Muscle layer of colon (tissue), 2 donors: ENCODE results near the gene GEMIN5.

Experiments used
- H3K27ac ChIP-seq: one replicate; pipeline ENCODE4 v1.7.0; 2013; ENCODE audit warnings: low read depth, mild to moderate bottlenecking, low read length, moderate library complexity
- H3K27me3 ChIP-seq, 2 donors: one replicate each; pipeline ENCODE4 v1.7.0; 2013; ENCODE audit warnings: low read length in 2 of 2, mild to moderate bottlenecking in 2 of 2; ENCODE audit not compliant: insufficient read depth in 2 of 2, control insufficient read depth in 1 of 2
- H3K36me3 ChIP-seq: one replicate; pipeline ENCODE4 v1.7.0; 2013; ENCODE audit warnings: mild to moderate bottlenecking, low read length; ENCODE audit not compliant: insufficient read depth
- H3K4me1 ChIP-seq: one replicate; pipeline ENCODE4 v1.7.0; 2013; ENCODE audit warnings: mild to moderate bottlenecking, low read length; ENCODE audit not compliant: insufficient read depth
- H3K4me3 ChIP-seq, 2 donors: one replicate each; pipeline ENCODE4 v1.7.0; 2013; ENCODE audit warnings: low read length in 2 of 2, low read depth in 1 of 2, mild to moderate bottlenecking in 1 of 2, moderate library complexity in 1 of 2
- H3K9ac ChIP-seq: one replicate; pipeline ENCODE4 v1.7.0; 2013; ENCODE audit warnings: low read length
- H3K9me3 ChIP-seq: one replicate; pipeline ENCODE4 v1.7.0; 2013; ENCODE audit warnings: mild to moderate bottlenecking, low read length
- donor health status: abdominal sarcoma.
- donor health status: Adenocarcinoma of cecum.

The GEMIN5 gene

DNA sequence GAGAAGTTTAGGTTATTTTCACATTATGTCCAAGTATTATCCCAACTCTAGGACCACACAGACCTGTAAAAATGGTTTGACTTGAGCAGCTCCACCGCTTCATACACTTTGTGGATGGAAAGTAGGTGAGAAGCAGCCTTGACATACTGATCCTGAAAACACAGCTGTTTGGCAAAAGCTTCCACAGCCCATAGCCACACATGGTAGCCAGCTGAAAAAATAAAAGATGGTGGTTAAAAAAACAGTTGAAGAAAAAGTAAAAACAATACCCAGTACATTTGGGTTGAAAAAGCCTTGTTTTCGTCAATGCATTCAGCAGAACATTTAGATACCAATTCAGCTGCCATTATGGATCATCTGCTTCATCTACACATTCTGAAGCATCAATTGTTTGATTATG, 36.7 kb downstream of the GEMIN5 start:
- Histone ChIP-seq H3K4me1 (no peaks in the 10 kb centered on the region), H3K36me3 (peaks cover 75% of the 10 kb centered on the region), H3K27me3 (no peaks in the 10 kb centered on the region), H3K9ac (no peak overlapping the region), H3K27ac (no peak overlapping the region), H3K9me3 (no peaks in the 10 kb centered on the region), H3K4me3 (no peak overlapping the region)

DNA sequence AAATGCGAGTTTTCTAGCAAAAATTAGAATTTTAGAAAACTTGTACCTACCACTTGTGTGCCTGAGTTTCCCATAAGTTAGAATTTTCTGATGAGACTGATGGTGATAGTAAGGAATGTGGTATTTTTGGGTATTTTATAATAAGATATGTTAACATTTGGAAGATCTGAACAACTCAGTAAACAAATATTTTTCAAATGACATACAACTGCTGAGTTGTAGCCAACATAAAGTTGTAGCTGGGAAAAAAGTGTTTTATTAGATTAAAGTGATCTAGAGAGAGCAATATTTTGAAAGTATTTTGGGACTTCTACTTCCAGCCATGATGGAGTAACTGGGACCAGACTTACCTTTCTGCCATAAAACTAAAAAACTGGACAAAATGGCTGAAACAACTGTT, 37.9 kb downstream of the GEMIN5 start:
- Histone ChIP-seq H3K4me1 (no peaks in the 10 kb centered on the region), H3K4me3 (no peak overlapping the region), H3K9me3 (no peaks in the 10 kb centered on the region), H3K27me3 (no peaks in the 10 kb centered on the region), H3K27ac (no peak overlapping the region), H3K9ac (no peak overlapping the region), H3K36me3 (peaks cover 87% of the 10 kb centered on the region)

DNA sequence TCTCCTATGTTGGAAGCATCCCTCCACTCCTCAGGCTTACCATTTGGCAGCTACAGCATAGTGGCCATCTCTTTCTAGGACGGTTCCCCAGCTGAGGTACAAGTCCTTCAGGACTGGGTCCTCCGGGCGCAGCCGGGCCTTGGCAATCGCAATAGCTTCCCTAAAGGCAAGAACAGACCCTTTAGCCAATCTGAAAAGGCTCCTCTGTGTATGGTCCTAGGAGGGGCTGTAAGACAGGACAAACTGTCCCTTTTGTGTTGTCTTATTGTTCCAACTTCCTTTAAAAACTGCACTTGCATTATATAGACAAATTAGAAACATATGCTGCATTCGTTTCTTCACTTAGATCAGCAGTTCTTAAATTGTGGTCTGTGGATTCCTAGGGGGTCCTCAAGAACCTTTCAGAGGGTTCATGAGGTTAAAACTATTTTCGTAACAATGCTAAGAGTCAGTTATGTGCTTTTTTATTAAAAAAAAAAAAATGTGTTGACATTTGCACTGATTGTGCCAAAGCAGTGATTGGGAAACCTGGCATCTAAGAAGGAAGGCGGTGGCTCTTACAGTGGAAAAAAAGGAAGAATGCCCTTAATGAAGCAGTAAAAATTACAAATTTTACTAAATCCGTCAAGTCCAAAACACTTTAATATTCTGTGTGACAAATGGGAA, 38.7 kb downstream of the GEMIN5 start:
- H3K4me1 ChIP-seq: no peaks in the 10 kb centered on the region
- H3K27me3 ChIP-seq: no peaks in the 10 kb centered on the region
- no peak overlapping the region for H3K27ac ChIP-seq
- H3K36me3 ChIP-seq: peaks cover 84% of the 10 kb centered on the region
- H3K4me3 ChIP-seq: no peak overlapping the region
- H3K9me3 ChIP-seq: no peaks in the 10 kb centered on the region
- no peak overlapping the region for H3K9ac ChIP-seq

DNA sequence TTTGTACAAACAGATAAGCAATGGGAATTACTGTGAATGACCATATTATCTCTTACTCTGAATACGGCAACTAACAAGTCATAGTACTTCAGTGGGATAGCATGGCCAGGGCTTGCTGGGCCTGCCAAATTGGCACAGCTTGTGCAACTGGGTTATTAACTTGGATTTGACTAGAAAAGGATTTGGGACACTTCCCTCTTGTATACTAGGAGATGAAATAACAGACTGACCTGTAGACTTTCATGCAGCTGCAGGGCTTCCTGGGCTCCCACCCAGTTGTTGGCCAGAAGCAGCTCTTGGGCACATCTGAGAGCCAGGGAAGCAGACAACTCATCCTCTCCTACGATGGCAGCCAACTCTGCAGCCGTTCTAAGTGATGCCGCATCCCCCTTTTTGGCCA, 39.8 kb downstream of the GEMIN5 start:
- H3K27me3 ChIP-seq: no peaks in the 10 kb centered on the region
- H3K9ac ChIP-seq: no peak overlapping the region
- H3K36me3 ChIP-seq: peaks cover 86% of the 10 kb centered on the region
- no peaks in the 10 kb centered on the region for H3K4me1 ChIP-seq
- no peak overlapping the region for H3K4me3 ChIP-seq
- no peak overlapping the region for H3K27ac ChIP-seq
- H3K9me3 ChIP-seq: no peaks in the 10 kb centered on the region

DNA sequence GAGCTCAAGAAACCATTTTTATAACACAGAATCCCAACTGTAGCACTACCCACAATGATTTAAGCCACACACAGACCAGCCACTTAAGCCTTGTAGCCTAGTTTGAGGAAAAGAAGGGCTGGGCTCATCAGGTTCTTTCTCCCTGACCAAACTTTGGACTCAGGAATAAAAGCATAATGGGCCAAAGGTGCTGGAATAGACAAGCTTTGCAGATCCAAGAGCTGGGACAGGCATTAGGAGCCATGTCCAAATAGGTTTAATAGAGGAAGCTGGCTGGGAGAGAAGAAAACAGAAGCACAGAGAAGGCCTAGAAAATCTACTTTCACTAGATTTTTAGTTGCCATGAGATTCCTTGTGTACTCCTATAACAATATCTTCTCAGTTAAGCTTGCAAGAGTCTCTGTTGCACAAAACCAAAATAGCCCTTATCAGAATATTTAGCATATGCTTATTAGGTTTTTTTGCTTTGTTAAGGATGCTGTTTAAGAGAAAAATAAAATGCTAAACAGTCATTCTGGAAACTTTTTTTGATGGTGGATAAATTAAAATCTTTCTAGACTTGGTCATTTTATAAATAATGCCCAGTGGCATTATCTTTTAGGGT, 41.3 kb downstream of the GEMIN5 start:
- no peak overlapping the region for H3K9ac ChIP-seq
- H3K27me3 ChIP-seq: no peaks in the 10 kb centered on the region
- H3K36me3 ChIP-seq: peaks cover 79% of the 10 kb centered on the region
- no peak overlapping the region for H3K4me3 ChIP-seq
- no peaks in the 10 kb centered on the region for H3K4me1 ChIP-seq
- no peak overlapping the region for H3K27ac ChIP-seq
- no peaks in the 10 kb centered on the region for H3K9me3 ChIP-seq

DNA sequence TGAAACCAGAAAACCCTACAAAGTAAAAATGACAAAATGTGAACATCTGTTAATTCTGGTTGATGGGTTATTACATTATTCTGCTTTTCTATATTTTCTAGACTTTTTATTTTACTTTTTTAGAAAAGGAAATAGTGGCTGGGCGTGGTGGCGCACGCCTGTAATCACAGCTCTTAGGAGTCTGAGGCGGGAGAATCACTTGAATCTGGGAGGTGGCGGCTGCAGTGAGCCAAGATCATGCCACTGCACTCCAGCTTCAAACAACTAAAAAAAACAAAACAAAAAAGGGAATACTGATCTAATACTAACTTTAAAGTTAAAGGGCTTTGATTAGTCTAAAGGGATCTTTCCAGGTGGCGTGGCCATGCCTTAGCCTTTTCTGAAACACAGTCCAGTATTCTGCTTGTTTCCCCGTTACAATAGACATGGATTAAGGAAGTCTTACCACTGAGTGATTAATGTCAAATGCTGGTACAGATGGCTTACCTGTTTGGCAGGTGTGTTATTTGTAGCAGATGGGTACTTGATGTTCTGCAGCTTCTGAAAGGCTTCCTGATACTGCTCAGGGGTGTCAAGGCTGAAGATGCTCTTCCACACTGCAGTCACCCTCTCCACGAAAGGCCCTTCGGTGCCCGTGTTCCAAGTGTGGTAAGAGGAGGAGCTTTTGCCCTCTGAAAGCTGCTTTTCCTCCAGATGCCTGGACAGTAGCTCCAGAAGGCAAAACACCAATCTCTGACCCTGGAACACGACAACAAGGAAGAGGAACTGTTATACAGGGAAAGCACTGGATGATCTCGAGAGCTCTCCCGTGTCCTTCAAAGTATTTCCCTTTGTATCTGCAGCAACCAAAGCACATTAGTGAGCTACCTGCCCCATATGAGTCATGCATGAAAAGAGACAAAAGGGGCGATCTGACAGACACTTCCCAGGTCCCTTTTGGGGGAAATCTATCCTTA, 42.1 kb downstream of the GEMIN5 start:
- no peak overlapping the region for H3K9ac ChIP-seq
- no peak overlapping the region for H3K4me3 ChIP-seq
- no peaks in the 10 kb centered on the region for H3K9me3 ChIP-seq
- H3K4me1 ChIP-seq: no peaks in the 10 kb centered on the region
- H3K27me3 ChIP-seq: no peaks in the 10 kb centered on the region
- no peak overlapping the region for H3K27ac ChIP-seq
- peaks cover 79% of the 10 kb centered on the region for H3K36me3 ChIP-seq

DNA sequence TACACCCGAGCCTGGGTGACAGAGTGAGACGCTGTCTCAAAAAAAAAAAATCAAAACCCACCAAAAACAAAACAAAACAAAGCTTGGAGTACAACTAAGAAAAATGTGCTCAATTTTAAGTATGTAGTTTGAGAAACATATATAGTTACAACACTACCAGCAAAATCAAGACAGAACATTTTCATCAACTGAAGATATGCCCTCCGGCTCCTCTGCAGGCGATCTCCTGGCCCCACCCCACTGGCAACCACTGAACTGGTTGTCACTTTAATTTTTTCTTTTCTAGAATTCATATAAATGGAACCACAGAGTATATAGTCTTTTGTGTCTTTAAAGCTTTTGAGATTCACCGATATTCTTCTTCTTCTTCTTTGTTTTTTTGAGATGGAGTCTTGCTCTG, 44.6 kb downstream of the GEMIN5 start:
- Histone ChIP-seq H3K27ac (no peak overlapping the region), H3K4me3 (no peak overlapping the region), H3K36me3 (peaks cover 76% of the 10 kb centered on the region), H3K4me1 (no peaks in the 10 kb centered on the region), H3K27me3 (no peaks in the 10 kb centered on the region), H3K9me3 (no peaks in the 10 kb centered on the region), H3K9ac (no peak overlapping the region)

DNA sequence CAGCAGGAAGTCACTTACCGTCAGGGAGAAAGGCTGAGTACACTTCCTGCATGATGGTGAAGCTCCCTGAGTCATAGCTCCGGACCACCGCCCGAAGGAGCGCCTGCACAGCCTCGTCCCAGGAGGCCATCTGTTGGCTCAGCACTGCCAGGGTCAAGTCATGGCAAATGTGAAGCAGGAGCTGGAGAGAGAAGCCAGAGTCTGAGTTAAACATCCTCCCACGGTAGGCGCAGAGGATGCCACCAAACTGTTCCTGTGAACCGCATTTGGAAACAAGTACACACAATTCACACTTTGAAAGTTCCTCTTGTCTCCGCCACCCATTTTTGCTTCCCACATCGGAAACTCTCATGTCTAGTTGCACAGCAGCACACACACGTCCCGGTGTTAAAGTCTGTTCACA, 45.6 kb downstream of the GEMIN5 start:
- peaks cover 74% of the 10 kb centered on the region for H3K36me3 ChIP-seq
- H3K9ac ChIP-seq: no peak overlapping the region
- H3K4me1 ChIP-seq: no peaks in the 10 kb centered on the region
- H3K9me3 ChIP-seq: no peaks in the 10 kb centered on the region
- no peaks in the 10 kb centered on the region for H3K27me3 ChIP-seq
- no peak overlapping the region for H3K4me3 ChIP-seq
- no peak overlapping the region for H3K27ac ChIP-seq

DNA sequence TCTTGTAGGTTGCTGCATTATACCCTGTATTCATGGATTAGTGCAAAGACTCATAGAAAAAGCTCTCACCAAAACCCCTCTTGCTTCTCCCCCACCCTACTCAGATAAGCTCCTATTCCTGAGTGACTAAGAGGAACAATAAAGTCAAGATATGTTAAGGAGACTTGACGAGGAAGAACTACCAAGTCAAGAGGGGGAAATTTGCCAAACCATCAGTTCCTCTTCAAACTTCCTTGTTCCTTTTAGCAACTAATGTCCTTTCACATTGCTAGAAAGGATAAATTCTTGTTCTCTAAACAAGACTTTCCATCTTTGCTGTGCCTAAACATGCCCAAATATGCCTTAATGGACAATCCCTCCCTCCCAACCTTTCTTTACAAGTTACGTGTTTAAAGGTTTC, 52.6 kb downstream of the GEMIN5 start:
- Histone ChIP-seq H3K27me3 (no peaks in the 10 kb centered on the region), H3K36me3 (peaks cover 31% of the 10 kb centered on the region), H3K27ac (no peak overlapping the region), H3K9me3 (peaks cover 15% of the 10 kb centered on the region), H3K9ac (no peak overlapping the region), H3K4me1 (no peaks in the 10 kb centered on the region), H3K4me3 (no peak overlapping the region)

DNA sequence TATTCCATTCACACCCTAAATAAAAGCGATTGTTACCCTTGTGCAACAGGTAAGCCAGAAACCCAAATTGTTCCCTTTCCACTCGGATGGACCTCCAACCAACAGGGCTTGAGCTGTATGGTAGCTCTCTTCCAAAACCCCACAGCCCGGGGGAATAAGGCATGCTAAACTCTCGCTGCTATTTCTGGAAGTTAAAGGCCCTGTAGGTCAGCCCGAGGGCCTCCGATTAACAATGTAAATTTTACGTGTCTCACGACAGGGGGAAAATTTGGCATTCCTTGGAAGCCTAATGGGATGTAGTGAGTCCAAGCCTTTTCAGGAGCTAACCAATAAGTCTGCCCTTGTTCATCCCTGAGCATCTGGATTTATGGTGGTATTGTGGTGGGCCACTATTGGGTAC, 53.6 kb downstream of the GEMIN5 start:
- Histone ChIP-seq H3K27ac (no peak overlapping the region), H3K9me3 (peaks cover 15% of the 10 kb centered on the region), H3K36me3 (peaks cover 24% of the 10 kb centered on the region), H3K27me3 (no peaks in the 10 kb centered on the region), H3K9ac (no peak overlapping the region), H3K4me3 (no peak overlapping the region), H3K4me1 (no peaks in the 10 kb centered on the region)

DNA sequence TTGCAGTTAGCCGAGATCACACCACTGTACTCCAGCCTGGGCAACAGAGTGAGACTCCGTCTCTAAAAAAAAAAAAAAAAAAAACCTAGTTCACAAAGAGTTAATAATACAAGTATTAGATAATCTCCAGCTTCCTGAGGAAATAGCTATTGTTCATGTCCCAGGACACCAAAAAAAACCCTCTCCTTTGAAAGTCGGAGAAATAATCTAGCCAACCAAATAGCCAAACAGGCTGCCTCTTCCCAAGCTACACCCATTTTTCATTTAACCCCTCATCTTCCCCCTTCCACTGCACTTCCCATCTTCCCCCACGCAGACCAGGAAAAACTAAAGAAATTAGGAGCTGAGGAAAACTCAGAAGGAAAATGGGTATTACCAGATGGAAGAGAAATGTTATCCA, 56.0 kb downstream of the GEMIN5 start:
- H3K27ac ChIP-seq: no peak overlapping the region
- no peaks in the 10 kb centered on the region for H3K27me3 ChIP-seq
- H3K4me1 ChIP-seq: no peaks in the 10 kb centered on the region
- no peak overlapping the region for H3K4me3 ChIP-seq
- H3K36me3 ChIP-seq: peaks cover 8% of the 10 kb centered on the region
- peaks cover 15% of the 10 kb centered on the region for H3K9me3 ChIP-seq
- no peak overlapping the region for H3K9ac ChIP-seq
